DND-41 (cell line): ENCODE data around the gene MSANTD1.

Experiments used
- ATAC-seq: fragments of 200-7000 bp; cut with Tn5 transposase; 3 replicates; pipeline ENCODE4 v1.9.1; 2021; ENCODE audit warnings: low read depth; ENCODE audit not compliant: insufficient read depth
- DNase-seq: peaks from one replicate; pipeline ENCODE4 v3.0.0-alpha.2; 2020
- H2AFZ ChIP-seq: 2 replicates; pipeline ENCODE4 v1.6.0; 2012; ENCODE audit warnings: low read depth, low read length
- H3K27ac ChIP-seq: 2 replicates; pipeline ENCODE4 v1.5.1; 2012; ENCODE audit warnings: low read length, inconsistent platforms
- H3K27me3 ChIP-seq: fragments of 200-600 bp; sonication (generic); 2 replicates; pipeline ENCODE4 v1.6.0; 2012; ENCODE audit warnings: low read length, mild to moderate bottlenecking, inconsistent platforms; ENCODE audit not compliant: insufficient read depth, poor library complexity
- H3K36me3 ChIP-seq: 2 replicates; pipeline ENCODE4 v1.5.1; 2012; ENCODE audit warnings: low read length, inconsistent platforms; ENCODE audit not compliant: insufficient read depth
- H3K4me1 ChIP-seq: 2 replicates; pipeline ENCODE4 v1.5.1; 2012; ENCODE audit warnings: mild to moderate bottlenecking, low read length; ENCODE audit not compliant: insufficient read depth
- H3K4me2 ChIP-seq: 2 replicates; pipeline ENCODE4 v1.6.0; 2012; ENCODE audit warnings: mild to moderate bottlenecking, moderate library complexity, low read length, inconsistent platforms; ENCODE audit not compliant: insufficient read depth
- H3K4me3 ChIP-seq, 2 experiments: fragments of 200-600 bp in 1 of 2; shearing (Covaris generic) in 1 of 2; 2 replicates each; pipeline ENCODE4 v1.5.1; 2012 to 2016; ENCODE audit warnings: inconsistent platforms in 2 of 2, low read length in 2 of 2, mild to moderate bottlenecking in 2 of 2, low read depth in 1 of 2, moderate library complexity in 1 of 2
- H3K79me2 ChIP-seq: 2 replicates; pipeline ENCODE4 v1.6.0; 2012; ENCODE audit warnings: low read length, inconsistent platforms; ENCODE audit not compliant: insufficient read depth
- H3K9ac ChIP-seq: 2 replicates; pipeline ENCODE4 v1.6.0; 2012; ENCODE audit warnings: low read depth, mild to moderate bottlenecking, inconsistent platforms, low read length, moderate library complexity
- H3K9me3 ChIP-seq: 2 replicates; pipeline ENCODE4 v1.5.1; 2012; ENCODE audit warnings: low read length, moderate library complexity, mild to moderate bottlenecking, inconsistent platforms; ENCODE audit not compliant: insufficient read depth, severe bottlenecking
- H4K20me1 ChIP-seq: 2 replicates; pipeline ENCODE4 v1.6.0; 2012; ENCODE audit warnings: low read length; ENCODE audit not compliant: insufficient read depth
- CTCF ChIP-seq: IDR thresholded peaks from 2 replicates; pipeline ENCODE4 v1.5.1; 2012; ENCODE audit warnings: borderline replicate concordance, low read length, moderate library complexity, mild to moderate bottlenecking; ENCODE audit not compliant: poor library complexity, severe bottlenecking; ENCODE audit errors: extremely low read depth
- EZH2 ChIP-seq: IDR thresholded peaks from 3 replicates; pipeline ENCODE4 v1.6.1; 2012; ENCODE audit warnings: borderline replicate concordance, low read depth, mild to moderate bottlenecking, moderate library complexity, low read length, inconsistent platforms; ENCODE audit not compliant: severe bottlenecking

Gene MSANTD1

GRCh38 chr4:3266076-3266475, 17.1 kb downstream of the MSANTD1 start:
- no peaks in the 10 kb centered on the region for H4K20me1 ChIP-seq
- H3K4me2 ChIP-seq = no peak overlapping the region
- ATAC-seq (no peak), DNase-seq (no peak)
- no peaks in the 10 kb centered on the region for H3K4me1 ChIP-seq
- no peak overlapping the region for H3K9ac ChIP-seq
- no peaks in the 10 kb centered on the region for H3K27me3 ChIP-seq
- no peak overlapping the region for H3K27ac ChIP-seq
- H2AFZ ChIP-seq = no peak overlapping the region
- H3K9me3 ChIP-seq = no peaks in the 10 kb centered on the region
- H3K79me2 ChIP-seq = no peaks in the 10 kb centered on the region
- TF ChIP-seq CTCF (no peak), EZH2 (no peak)
- H3K36me3 ChIP-seq = no peaks in the 10 kb centered on the region
- H3K4me3 ChIP-seq = no peak overlapping the region

GRCh38 chr4:3267576-3268394, 18.8 kb downstream of the MSANTD1 start:
- no peaks in the 10 kb centered on the region for H3K79me2 ChIP-seq
- no peaks in the 10 kb centered on the region for H3K4me1 ChIP-seq
- H3K4me2 ChIP-seq = no peak overlapping the region
- H4K20me1 ChIP-seq = no peaks in the 10 kb centered on the region
- H2AFZ ChIP-seq = no peak overlapping the region
- no peak overlapping the region for H3K9ac ChIP-seq
- peaks cover 3% of the 10 kb centered on the region for H3K27me3 ChIP-seq
- H3K9me3 ChIP-seq = no peaks in the 10 kb centered on the region
- DNase-seq (no peak), ATAC-seq (no peak)
- no peaks in the 10 kb centered on the region for H3K36me3 ChIP-seq
- no peak overlapping the region for H3K27ac ChIP-seq
- TF ChIP-seq EZH2 (no peak), CTCF (no peak)
- no peak overlapping the region for H3K4me3 ChIP-seq

- DNase-seq = no peak
- Histone ChIP-seq H3K27me3 (peaks cover 3% of the 10 kb centered on the region), H3K4me2 (no peak overlapping the region), H3K9ac (no peak overlapping the region), H4K20me1 (no peaks in the 10 kb centered on the region), H3K4me3 (no peak overlapping the region), H2AFZ (no peak overlapping the region), H3K79me2 (no peaks in the 10 kb centered on the region), H3K4me1 (no peaks in the 10 kb centered on the region), H3K36me3 (no peaks in the 10 kb centered on the region), H3K27ac (no peak overlapping the region), H3K9me3 (no peaks in the 10 kb centered on the region)
- TF ChIP-seq EZH2 = no peak
- TF ChIP-seq CTCF = no peak
- ATAC-seq = no peak
Measured at GRCh38 chr4:3268395-3269104, 19.6 kb downstream of the MSANTD1 start.
